ENCODE data around the gene EEA1. TPM values are rescaled to one million over a fixed set of nuclear protein-coding genes. Genes with fewer than 3 reads are reported as not detected.
A peak's percentile ranks its signal among the peaks of the same experiment; 100 is the strongest.

Gene EEA1
- total RNA-seq, 4 donors from 2014 or later: 17.2 to 58.1 (median 31.0) TPM

DNA sequence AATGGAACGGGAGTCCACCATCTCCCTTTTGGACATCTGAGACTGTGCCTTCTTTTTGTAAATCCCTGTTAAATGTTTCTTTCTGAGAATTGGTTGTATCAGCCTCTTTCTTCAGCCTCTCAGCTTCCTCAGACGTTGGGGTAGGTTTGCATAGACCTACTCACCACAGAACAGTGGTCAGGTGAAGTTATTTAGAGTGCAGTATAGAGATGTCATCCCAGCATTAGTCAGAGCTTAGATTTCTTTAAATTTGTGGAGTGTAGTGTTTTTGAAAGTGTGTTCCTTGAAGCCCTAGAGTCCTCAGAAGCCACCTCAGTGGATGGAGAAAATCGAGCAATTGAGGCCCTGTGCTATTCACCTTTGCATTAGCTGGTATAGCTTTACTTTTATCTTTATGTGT, 8.9 kb upstream of the EEA1 start:
- WGBS, 2 donors: 83 to 87% methylated on average over 3 of the region's 3 CpGs
- no peak for DNase-seq

DNA sequence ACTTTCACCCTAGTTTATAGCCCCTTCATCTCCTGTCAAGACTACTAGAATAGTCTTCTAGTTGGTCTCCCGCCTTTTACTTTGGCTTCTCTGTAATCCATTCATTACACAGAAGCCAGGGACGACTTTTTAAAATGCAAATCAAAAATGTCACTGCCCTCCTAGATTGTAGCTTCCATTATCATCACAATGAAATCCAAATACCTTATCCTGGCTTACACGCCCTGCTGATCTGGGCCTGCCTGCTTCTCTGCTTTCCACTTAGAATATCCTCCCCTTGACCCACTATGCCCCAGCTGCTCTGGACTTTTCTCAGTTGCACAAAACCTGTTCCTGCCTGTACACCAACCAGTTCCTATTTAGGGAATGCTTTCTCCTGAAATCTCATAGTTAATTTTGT, 4.5 kb upstream of the EEA1 start:
- WGBS, 2 donors: 87 to 94% methylated on average over 3 of the region's 3 CpGs
- intact Hi-C loops (cut with DNase I): no loop called here

More for the DNA sequence above, 8.9 kb upstream of the EEA1 start:
- Histone ChIP-seq H3K27me3 (no peaks in the 10 kb centered on the region), H3K4me1 (peaks cover 0 to 2% (median 0%) of the 10 kb centered on the region in 3 donors), H3K36me3 (no peaks in the 10 kb centered on the region), H3K27ac (no peak overlapping the region), H3K4me3 (no peak overlapping the region), H3K9me3 (no peaks in the 10 kb centered on the region)
- TF ChIP-seq, protein P1, sequence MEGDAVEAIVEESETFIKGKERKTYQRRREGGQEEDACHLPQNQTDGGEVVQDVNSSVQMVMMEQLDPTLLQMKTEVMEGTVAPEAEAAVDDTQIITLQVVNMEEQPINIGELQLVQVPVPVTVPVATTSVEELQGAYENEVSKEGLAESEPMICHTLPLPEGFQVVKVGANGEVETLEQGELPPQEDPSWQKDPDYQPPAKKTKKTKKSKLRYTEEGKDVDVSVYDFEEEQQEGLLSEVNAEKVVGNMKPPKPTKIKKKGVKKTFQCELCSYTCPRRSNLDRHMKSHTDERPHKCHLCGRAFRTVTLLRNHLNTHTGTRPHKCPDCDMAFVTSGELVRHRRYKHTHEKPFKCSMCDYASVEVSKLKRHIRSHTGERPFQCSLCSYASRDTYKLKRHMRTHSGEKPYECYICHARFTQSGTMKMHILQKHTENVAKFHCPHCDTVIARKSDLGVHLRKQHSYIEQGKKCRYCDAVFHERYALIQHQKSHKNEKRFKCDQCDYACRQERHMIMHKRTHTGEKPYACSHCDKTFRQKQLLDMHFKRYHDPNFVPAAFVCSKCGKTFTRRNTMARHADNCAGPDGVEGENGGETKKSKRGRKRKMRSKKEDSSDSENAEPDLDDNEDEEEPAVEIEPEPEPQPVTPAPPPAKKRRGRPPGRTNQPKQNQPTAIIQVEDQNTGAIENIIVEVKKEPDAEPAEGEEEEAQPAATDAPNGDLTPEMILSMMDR (IDR thresholded peaks at IDR 0.05): no peak
- no peak for TF ChIP-seq POLR2A (IDR thresholded peaks at IDR 0.05)
- intact Hi-C loops (cut with DNase I): no loop called here

DNA sequence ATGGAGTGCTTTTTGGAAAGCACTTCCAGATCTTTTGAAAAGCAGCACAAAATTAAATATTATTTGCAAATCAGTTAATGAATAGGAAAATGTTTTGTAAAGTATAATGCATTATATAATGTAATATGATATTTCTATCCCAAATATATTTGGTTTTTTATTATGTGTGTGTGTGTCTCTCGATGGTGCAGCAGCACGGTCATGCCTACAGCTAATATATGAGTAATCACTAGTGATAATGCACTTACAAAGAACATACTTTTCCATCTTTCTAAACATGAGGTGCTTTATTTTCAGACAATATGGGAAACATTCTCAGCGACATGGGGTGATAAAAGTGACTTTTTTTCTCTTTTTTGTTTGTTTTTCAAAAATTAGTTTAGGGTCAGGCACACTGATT, 1.3 kb upstream of the EEA1 start:
- Histone ChIP-seq H3K9me3 (no peaks in the 10 kb centered on the region), H3K27ac (peak overlapping the region; percentile 11 to 100 (median 98)), H3K36me3 (no peaks in the 10 kb centered on the region), H3K4me1 (peaks cover 12 to 43% (median 22%) of the 10 kb centered on the region in 3 donors), H3K27me3 (no peaks in the 10 kb centered on the region), H3K4me3 (peak overlapping the region; percentile 75 to 98 (median 90))
- no peak for DNase-seq
- intact Hi-C loops (cut with DNase I): no loop called here
- 36 to 52% methylated on average over 3 of the region's 3 CpGs for WGBS, 2 donors
- no peak for TF ChIP-seq POLR2A (IDR thresholded peaks at IDR 0.05)
- TF ChIP-seq, protein P1 (IDR thresholded peaks at IDR 0.05): no peak

More for the DNA sequence above, 4.5 kb upstream of the EEA1 start:
- no peak for DNase-seq
- no peak overlapping the region for H3K4me3 ChIP-seq
- H3K9me3 ChIP-seq: no peaks in the 10 kb centered on the region
- TF ChIP-seq POLR2A (IDR thresholded peaks at IDR 0.05): no peak
- TF ChIP-seq, protein P1 (IDR thresholded peaks at IDR 0.05): no peak
- no peaks in the 10 kb centered on the region for H3K27me3 ChIP-seq
- no peaks in the 10 kb centered on the region for H3K36me3 ChIP-seq
- peaks cover 0 to 14% (median 7%) of the 10 kb centered on the region in 3 donors for H3K4me1 ChIP-seq
- H3K27ac ChIP-seq: no peak overlapping the region

DNA sequence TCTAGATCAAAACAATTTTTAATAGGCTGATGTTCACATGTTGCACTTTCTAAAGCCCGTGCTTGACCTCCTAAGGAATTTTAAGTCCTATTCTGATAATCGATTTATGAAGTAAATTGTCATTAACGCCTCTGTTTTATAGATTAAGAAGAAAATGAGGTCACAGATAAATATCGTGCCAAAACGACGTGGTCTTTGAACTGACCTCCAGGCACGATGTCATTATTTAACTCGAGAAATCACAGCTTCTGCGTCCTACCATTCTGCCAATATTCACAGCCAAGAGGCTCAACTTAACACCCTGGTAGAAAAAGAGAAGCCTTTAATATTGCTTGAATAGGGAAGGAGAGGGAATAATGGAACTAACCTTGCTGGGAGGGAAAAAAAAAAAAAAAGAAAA, 888 bp upstream of the EEA1 start:
- Histone ChIP-seq H3K4me3 (peak overlapping the region; percentile 75 to 98 (median 90)), H3K27ac (peak overlapping the region; percentile 97 to 100 (median 100)), H3K9me3 (no peaks in the 10 kb centered on the region), H3K36me3 (no peaks in the 10 kb centered on the region), H3K27me3 (no peaks in the 10 kb centered on the region), H3K4me1 (peaks cover 12 to 48% (median 22%) of the 10 kb centered on the region in 3 donors)
- intact Hi-C loops (cut with DNase I): no loop called here
- 4 to 8% methylated on average over 9 of the region's 9 CpGs for WGBS, 2 donors
- TF ChIP-seq, protein P1 (IDR thresholded peaks at IDR 0.05): no peak
- no peak for TF ChIP-seq POLR2A (IDR thresholded peaks at IDR 0.05)
- DNase-seq: no peak

DNA sequence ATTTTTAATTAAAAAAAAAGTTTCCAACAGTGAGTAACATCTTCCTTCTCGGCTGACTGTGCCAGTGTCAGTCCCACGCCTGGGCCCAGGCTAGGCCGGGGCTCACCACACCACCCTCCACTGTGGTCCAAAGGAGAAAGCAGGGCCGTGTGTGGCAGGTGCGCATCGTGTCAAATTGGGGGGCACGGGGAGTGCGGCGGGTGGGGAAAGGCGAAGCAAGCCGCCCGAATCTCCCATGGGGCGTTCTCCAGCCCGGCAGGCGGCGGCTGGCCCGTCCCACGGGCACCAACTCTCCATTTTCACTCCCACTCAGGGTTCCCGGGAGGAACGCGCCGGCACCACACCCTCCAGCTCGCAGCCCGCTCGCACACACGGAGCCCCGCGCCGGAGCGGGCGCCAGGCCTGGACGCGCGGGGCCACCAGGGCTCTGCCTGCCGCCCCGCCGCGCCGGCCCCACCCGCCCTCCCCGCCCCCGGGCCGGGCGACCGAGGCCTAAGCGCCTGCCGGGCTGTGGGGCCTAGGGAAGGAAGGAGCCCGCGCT, 604 bp downstream of the EEA1 start:
- Histone ChIP-seq H3K4me1 (peaks cover 12 to 56% (median 22%) of the 10 kb centered on the region in 3 donors), H3K4me3 (peak overlapping the region; percentile 75 to 98 (median 90)), H3K9me3 (no peaks in the 10 kb centered on the region), H3K27ac (peak overlapping the region; percentile 97 to 100 (median 100)), H3K27me3 (no peaks in the 10 kb centered on the region), H3K36me3 (no peaks in the 10 kb centered on the region)
- WGBS, 2 donors: 0 to 5% methylated on average over 4 to 11 of the region's 49 CpGs
- DNase-seq: no peak
- no peak for TF ChIP-seq POLR2A (IDR thresholded peaks at IDR 0.05)
- TF ChIP-seq, protein P1 (IDR thresholded peaks at IDR 0.05): no peak
- intact Hi-C loops (cut with DNase I): no loop called here

All from esophagus squamous epithelium (tissue), 5 donors.